Measurements from ENCODE around the gene EIF4B. TPM values are rescaled to one million over a fixed set of nuclear protein-coding genes. Genes with fewer than 3 reads are reported as not detected.

Gene EIF4B
- total and polyA plus RNA-seq, 4 donors: 81.9 to 684 (median 220) TPM

DNA sequence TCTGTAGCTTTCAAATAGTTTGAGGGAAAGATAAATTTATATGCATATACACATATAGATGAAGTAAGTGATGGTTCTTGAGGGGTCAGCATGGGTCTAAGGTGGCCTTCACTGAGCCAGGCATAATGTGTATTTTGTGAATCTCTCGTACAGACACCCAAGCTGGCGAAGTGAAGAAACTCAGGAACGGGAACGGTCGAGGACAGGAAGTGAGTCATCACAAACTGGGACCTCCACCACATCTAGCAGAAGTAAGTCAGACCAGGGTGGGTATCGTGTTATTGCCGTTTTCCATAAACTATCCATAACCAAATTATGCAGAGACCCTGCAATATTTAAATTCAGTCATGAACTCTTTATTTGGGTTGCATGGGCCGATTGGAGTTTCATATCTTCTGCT lies 28.2 kb downstream of the EIF4B start:
- no peak overlapping the region for H3K9ac ChIP-seq (ENCODE audit: insufficient read depth in 1 of 2, low read length in 2 of 2)

DNA sequence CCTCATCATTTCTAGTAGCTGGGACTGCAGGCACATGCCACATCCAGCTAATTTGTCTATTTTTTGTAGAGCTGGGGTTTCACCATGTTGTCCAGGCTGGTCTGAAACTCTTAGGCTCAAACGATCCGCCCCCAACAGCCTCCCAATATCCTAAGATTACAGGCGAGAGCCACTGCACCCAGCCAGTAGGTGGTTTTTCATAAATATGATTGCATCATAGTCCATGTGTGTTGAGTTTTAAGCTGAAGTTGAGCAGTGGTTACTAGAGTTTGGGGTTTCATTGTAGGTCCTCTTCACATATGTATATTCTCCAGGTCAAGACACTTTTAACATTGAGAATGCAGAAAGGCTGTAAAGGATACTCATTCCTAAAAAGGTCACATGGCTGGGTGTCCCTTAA lies 30.5 kb downstream of the EIF4B start:
- Histone ChIP-seq H3K27ac (ENCODE audit: low read depth in 1 of 2, low read length in 1 of 2) (no peak overlapping the region), H3K9me3 (ENCODE audit: control insufficient read depth in 4 of 4, insufficient read depth in 3 of 4, low read length in 3 of 4) (no peaks in the 10 kb centered on the region), H3K9ac (ENCODE audit: insufficient read depth in 1 of 2, low read length in 2 of 2) (no peak overlapping the region), H3K27me3 (ENCODE audit: control insufficient read depth in 3 of 3, insufficient read depth in 3 of 3, low read length in 2 of 3) (no peaks in the 10 kb centered on the region), H3K4me3 (no peak overlapping the region), H3K36me3 (ENCODE audit: control insufficient read depth in 4 of 4, insufficient read depth in 4 of 4, low read length in 4 of 4) (peaks cover 34 to 60% (median 47%) of the 10 kb centered on the region in 4 donors), H3K4me1 (ENCODE audit: control insufficient read depth in 5 of 5, insufficient read depth in 5 of 5, low read length in 5 of 5) (peaks cover 0 to 5% (median 2%) of the 10 kb centered on the region in 5 donors)
- WGBS, 2 donors: 82 to 90% methylated on average over 3 of the region's 3 CpGs
- DNase-seq (no peak), ATAC-seq (ENCODE audit: insufficient read depth, low FRiP score) (no peak)
- TF ChIP-seq, protein P1, sequence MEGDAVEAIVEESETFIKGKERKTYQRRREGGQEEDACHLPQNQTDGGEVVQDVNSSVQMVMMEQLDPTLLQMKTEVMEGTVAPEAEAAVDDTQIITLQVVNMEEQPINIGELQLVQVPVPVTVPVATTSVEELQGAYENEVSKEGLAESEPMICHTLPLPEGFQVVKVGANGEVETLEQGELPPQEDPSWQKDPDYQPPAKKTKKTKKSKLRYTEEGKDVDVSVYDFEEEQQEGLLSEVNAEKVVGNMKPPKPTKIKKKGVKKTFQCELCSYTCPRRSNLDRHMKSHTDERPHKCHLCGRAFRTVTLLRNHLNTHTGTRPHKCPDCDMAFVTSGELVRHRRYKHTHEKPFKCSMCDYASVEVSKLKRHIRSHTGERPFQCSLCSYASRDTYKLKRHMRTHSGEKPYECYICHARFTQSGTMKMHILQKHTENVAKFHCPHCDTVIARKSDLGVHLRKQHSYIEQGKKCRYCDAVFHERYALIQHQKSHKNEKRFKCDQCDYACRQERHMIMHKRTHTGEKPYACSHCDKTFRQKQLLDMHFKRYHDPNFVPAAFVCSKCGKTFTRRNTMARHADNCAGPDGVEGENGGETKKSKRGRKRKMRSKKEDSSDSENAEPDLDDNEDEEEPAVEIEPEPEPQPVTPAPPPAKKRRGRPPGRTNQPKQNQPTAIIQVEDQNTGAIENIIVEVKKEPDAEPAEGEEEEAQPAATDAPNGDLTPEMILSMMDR (IDR thresholded peaks at IDR 0.05; ENCODE audit: control extremely low read depth, extremely low read depth): no peak

More for the DNA sequence above, 28.2 kb downstream of the EIF4B start:
- DNase-seq: no peak
- Histone ChIP-seq H3K27ac (ENCODE audit: low read depth in 1 of 2, low read length in 1 of 2) (no peak overlapping the region), H3K27me3 (ENCODE audit: control insufficient read depth in 3 of 3, insufficient read depth in 3 of 3, low read length in 2 of 3) (no peaks in the 10 kb centered on the region), H3K4me1 (ENCODE audit: control insufficient read depth in 5 of 5, insufficient read depth in 5 of 5, low read length in 5 of 5) (peaks cover 0 to 5% (median 2%) of the 10 kb centered on the region in 5 donors), H3K4me3 (no peak overlapping the region), H3K36me3 (ENCODE audit: control insufficient read depth in 4 of 4, insufficient read depth in 4 of 4, low read length in 4 of 4) (peaks cover 33 to 71% (median 50%) of the 10 kb centered on the region in 4 donors), H3K9me3 (ENCODE audit: control insufficient read depth in 4 of 4, insufficient read depth in 3 of 4, low read length in 3 of 4) (no peaks in the 10 kb centered on the region)
- TF ChIP-seq, protein P1 (IDR thresholded peaks at IDR 0.05; ENCODE audit: control extremely low read depth, extremely low read depth): no peak
- ATAC-seq (ENCODE audit: insufficient read depth, low FRiP score): no peak
- 38 to 68% methylated on average over 8 of the region's 8 CpGs for WGBS, 2 donors

DNA sequence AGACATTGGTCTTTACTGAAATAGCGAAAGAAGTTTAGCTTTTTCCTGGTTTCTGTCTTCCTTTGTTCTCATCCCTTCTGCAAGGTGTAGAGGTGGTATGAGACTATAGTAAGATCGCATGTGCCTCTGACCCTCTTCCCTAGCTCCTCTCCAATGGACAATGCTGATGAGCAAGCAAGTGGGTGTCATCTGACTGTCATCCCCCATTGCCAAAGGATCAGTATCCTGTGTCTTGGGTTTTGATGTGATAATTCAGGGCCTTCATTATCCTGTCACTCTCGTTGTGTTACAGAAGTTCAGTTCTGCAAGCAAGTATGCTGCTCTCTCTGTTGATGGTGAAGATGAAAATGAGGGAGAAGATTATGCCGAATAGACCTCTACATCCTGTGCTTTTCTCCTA lies 33.6 kb downstream of the EIF4B start:
- Histone ChIP-seq H3K27me3 (ENCODE audit: control insufficient read depth in 3 of 3, insufficient read depth in 3 of 3, low read length in 2 of 3) (no peaks in the 10 kb centered on the region), H3K9ac (ENCODE audit: insufficient read depth in 1 of 2, low read length in 2 of 2) (no peak overlapping the region), H3K27ac (ENCODE audit: low read depth in 1 of 2, low read length in 1 of 2) (no peak overlapping the region), H3K4me1 (ENCODE audit: control insufficient read depth in 5 of 5, insufficient read depth in 5 of 5, low read length in 5 of 5) (peaks cover 0 to 14% (median 3%) of the 10 kb centered on the region in 5 donors), H3K9me3 (ENCODE audit: control insufficient read depth in 4 of 4, insufficient read depth in 3 of 4, low read length in 3 of 4) (no peaks in the 10 kb centered on the region), H3K4me3 (no peak overlapping the region), H3K36me3 (ENCODE audit: control insufficient read depth in 4 of 4, insufficient read depth in 4 of 4, low read length in 4 of 4) (peaks cover 23 to 44% (median 31%) of the 10 kb centered on the region in 4 donors)
- ATAC-seq (ENCODE audit: insufficient read depth, low FRiP score): no peak
- WGBS, 2 donors: 87 to 90% methylated on average over 4 of the region's 4 CpGs
- DNase-seq: no peak
- TF ChIP-seq, protein P1 (IDR thresholded peaks at IDR 0.05; ENCODE audit: control extremely low read depth, extremely low read depth): no peak

All from lung (tissue), 12 donors.